GM18507 (cell line): ENCODE results near the gene PREP.
"Not testable (repeated sequence)": the region's sequence is repeated elsewhere in the genome, so short reads cannot be mapped to it uniquely, and the experiment has no call there.

Source experiments
- DNase-seq: peaks from one replicate; pipeline ENCODE4 v3.0.0; 2011; ENCODE audit warnings: low read depth; ENCODE audit not compliant: insufficient read length; ENCODE audit errors: extremely low spot score
- FAIRE-seq: peaks from 2 replicates; lab custom pipeline; 2011; peaks lifted over from hg19 to GRCh38; lab: Jason Lieb, UNC

Gene PREP

DNA sequence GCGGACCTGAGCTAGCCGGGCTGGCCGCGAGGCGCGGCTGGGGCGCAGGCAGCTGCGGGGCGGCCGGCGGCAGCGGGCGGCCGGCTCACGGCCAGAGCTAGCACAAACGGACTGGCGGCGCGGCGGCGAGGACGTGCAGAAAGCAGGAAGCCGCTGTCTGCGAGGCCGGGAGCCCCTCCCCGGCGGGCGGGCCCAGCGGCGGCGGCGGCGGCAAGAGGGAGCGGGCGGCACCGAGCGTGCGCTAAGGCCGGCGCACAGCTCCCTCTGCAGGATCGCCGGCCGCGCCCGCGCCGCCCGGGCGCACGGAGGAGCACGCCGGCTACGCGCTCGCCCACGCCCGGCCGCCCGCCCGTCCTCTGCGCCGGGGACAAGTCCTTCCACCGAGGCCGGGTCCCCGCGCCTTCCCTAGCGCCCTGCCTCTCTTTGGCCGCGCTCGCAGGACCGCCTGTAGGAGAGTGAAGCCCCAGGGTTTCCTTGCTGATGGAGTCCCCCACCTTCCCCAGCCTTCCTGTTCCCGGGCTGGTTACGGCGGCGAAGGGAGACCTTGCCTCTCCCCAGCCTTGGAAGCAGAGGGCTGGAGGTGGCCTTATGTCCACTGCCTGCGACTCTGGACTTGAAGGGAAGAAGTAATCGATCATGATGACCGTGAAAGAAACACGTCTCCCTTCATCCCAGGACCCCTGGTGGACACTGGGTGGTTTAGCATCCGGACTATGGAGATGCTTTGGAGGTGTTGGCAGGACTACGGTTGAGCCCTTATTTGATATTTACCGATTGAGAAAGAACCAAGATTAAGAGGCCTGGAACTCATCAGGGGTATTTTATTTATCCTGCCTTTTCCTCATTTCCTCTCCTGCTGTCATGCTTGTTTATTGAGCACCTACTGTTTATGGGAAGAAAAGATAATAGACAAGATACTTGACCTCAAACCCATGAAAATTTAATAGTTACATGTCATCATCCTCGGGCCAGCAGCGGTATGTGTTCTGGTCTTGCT lies at the start of gene PREP:
Gene PREP, minus strand, starts transcription at position 144 of the 997 bp plus-strand sequence. CDS start 191 bp downstream, outside the sequence.
- peak; percentile 82 for DNase-seq
- peak; percentile 81 for FAIRE-seq

GRCh38 chr6:105452376-105452775 lies 49.5 kb upstream of the PREP start:
- FAIRE-seq = no peak
- DNase-seq = no peak

GRCh38 chr6:105449756-105450390 lies 47.0 kb upstream of the PREP start:
- FAIRE-seq (no peak), DNase-seq (no peak)

DNA sequence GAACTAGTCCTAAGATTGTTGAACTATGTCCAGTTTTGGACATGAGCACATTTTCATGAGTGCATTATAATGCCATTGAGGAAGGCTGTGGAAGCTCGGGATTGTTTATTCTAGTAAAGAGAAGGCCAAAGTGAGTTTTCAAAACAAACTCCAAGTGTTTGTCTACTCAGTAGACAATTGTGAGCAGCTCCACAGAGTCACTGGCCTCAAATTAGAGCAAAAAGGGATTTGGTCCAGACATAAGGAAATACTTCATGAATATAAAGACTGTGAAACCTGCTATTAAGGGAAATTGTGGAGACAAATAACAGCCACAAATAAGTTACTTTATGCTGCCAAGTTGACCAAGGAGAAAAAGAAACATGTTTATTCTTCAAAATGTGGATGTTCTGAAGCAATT lies 42.6 kb upstream of the PREP start:
- DNase-seq (no peak), FAIRE-seq (no peak)

- FAIRE-seq = no peak
Measured at GRCh38 chr6:105443941-105444340, 41.1 kb upstream of the PREP start.

DNA sequence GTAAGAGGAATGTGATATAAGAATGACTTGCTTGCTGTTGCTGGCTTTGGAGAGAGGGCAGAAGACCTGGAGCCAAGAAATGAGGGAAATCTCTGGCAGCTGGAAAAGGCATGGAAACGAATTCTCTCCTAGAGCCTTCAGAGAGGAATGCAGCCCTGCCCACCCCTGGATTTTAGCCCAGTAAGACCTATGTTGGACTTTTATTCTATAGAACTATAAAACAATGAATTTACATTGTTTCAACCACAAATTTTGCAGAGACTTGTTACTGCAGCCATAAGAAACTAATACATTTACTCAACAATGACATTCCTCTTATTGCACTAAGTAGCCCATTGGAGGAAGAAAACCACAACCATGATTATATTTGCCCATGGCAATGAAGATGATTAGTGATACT lies 39.5 kb upstream of the PREP start:
- DNase-seq = no peak
- FAIRE-seq = no peak

More at GRCh38 chr6:105443941-105444340, 41.1 kb upstream of the PREP start:
- DNase-seq = no peak

- no peak for DNase-seq
- FAIRE-seq = peak; percentile 29
Measured at GRCh38 chr6:105437236-105437635, 34.4 kb upstream of the PREP start.

DNA sequence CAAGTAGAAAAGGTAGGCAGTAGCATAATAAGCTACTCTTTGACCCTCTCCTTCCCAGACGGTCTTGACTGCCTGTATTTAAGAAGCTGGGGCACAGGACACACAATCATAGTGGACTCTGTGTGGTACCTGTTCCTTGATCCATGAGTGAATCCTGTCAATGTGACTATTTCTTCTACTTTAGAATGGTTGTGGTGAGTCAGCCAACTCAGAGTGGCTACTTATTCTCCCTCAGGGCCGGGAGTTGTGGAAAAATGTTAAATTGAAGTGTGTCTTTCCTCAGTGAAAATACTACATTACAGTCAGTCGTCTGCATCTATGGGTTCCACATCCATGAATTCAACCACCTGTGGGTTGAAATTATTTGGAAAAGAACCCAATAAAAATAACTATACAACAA lies 30.8 kb upstream of the PREP start:
- DNase-seq (no peak), FAIRE-seq (no peak)

DNA sequence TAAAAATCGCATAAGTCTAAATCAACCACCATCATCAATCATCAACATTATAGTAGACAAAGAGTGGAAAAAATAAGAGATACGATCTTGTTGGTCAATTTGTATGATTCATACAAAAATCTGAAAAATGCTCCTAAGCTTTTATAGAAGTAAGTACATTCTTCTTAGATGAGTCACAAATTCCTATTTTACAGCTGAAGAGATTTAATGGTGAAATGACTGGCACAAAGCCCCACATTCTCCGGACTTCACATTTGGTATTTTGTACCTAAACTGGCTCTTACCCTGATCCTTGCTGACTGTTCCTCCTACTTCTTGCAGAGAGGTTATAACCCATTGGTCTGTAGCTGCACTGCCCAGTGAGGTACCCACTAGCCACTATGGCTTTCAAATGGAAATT lies 29.9 kb upstream of the PREP start:
- DNase-seq = no peak
- FAIRE-seq = no peak

GRCh38 chr6:105431226-105431625 lies 28.3 kb upstream of the PREP start:
- no peak for DNase-seq

DNA sequence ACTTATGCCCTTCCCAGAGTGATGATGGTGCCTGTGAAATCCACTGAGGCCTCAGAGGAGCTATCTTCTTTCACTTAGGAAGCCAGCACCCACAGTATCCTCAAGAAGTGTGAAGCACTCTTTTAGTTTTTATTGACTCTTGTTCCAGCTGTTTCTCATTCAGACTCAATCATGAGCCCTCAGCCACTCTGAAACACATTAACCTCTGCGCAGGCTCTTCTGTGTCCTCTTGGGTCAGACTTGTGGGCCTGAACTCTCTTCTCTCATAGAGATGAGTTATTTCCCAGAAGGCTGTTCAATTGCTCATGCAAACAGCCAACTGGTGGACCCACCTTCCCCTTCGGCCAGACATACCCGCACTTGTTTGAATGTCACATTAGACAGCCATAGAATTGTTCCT lies 27.8 kb upstream of the PREP start:
- DNase-seq (no peak), FAIRE-seq (no peak)

More at GRCh38 chr6:105431226-105431625, 28.3 kb upstream of the PREP start:
- FAIRE-seq = peak; percentile 68

- DNase-seq (no peak), FAIRE-seq (no peak)
Measured at GRCh38 chr6:105429676-105430075, 26.8 kb upstream of the PREP start.

GRCh38 chr6:105428342-105428957 lies 25.6 kb upstream of the PREP start:
- DNase-seq = no peak
- FAIRE-seq = no peak

GRCh38 chr6:105424175-105424783 lies 21.4 kb upstream of the PREP start:
- DNase-seq (no peak), FAIRE-seq (peak; percentile 83)

DNA sequence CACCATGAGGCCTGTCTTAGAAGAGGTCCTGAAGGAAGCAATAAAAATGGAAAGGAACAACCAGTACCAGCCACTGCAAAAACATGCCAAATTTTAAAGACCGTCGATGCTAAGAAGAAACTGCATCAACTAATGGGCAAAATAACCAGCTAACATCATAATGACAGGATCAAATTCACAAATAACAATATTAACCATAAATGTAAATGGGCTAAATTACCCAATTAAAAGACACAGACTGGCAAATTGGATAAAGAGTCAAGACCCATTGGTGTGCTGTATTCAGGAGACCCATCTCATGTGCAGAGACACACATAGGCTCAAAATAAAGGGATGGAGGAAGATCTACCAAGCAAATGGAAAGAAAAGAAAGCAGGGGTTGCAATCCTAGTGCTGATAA lies 14.1 kb upstream of the PREP start:
- not testable (repeated sequence) for FAIRE-seq

DNA sequence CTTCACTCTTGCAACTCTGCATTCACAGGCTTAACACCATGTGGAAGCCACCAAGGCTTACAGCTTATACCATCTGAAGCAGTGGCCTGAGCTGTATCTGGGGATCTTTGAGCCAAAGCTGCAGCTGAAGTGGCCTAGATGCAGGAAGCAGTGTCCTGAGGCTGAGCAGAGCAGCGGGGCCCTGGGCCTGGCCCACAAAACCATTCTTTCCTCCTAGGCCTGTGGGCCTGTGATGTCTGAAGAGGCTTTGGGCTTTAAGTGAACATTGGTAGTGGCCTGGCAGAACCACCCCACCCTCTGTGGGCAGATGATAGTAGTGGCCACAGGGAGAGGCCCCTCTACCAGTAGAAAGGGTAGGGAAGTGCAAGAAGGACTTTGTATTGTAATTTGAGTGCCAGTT lies 6.9 kb upstream of the PREP start:
- no peak for FAIRE-seq

More for the DNA sequence above, 14.1 kb upstream of the PREP start:
- DNase-seq = not testable (repeated sequence)

DNA sequence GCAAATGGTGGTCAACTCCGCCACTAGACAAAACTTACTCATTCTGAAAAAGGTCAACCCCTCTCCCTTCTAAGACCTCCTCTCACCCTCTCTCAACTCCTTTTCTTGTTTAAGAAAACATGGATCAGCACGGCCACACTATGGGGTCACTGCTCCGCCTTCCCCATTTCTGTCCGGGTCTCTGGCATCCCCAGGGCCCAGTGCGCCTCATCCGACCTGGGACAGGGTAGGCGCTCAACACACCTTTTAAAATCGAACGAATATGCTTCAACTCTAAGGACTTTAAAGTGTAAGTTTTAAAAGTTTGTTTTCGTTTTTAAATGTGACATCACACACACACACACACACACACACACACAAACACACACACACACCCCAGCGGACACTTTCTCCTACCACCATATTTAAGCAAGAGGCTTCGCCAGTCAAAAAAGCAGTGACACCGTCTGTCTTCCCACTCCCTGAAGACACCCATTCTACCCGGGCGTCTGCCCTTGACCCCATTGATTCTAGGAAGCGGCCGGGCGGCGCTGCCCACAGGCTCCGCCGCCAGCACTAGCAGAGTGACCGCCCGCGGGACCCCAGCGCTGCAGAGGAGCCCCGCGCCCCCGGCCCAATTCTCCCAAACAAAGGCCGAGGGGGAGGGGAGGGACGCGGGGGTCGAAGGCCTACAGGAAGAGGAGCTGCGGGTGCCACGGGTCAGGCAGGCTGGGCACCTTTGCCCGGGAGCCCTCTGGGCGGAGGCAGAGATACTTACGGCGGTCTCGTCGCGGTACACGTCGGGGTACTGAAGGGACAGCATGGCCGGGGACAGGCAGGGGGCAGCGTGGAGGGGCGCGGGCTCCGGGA lies 568 bp downstream of the PREP start:
- no peak for FAIRE-seq
- DNase-seq = no peak

More for the DNA sequence above, 6.9 kb upstream of the PREP start:
- DNase-seq = no peak

DNA sequence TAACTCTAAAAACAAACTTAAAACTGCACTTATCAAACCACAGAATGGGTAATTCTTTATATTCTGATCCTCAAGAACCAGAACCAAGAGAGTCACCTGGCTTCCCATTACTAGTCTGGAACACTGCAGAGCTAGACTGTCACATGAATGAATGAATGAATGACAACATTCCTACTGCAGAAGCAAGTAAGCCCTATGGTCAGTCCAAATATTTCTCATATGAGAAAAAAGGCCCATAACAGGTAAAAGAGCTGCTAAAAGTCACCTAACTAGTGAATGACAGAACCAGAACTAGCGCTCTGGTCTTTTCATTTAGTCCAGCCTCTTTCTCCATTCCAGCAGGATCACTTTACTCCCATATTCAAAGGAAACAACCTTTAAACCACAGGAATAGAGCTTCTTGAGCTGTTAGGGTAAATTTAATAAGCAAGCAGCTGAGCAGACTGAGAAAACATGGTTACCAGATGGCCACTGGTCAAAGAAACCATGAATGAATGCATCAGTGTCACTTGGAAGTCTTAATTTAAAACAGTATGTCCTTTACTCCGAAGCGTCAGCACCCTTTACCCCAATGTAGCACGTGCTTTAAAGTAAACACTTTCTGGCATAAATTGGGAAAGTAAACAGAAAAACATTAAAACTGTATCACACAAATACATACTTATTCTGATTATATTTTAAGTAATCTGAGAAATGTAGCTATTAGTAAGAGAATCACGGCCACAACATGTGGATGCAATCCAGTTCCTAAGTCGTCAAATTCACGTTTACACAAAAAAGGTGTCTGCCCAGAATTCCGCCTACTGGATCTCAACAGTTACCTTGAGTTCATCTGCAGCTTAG lies 1.4 kb downstream of the PREP start:
- FAIRE-seq (no peak), DNase-seq (no peak)
